Measurements from ENCODE around the gene CPSF4L.

The CPSF4L gene

DNA sequence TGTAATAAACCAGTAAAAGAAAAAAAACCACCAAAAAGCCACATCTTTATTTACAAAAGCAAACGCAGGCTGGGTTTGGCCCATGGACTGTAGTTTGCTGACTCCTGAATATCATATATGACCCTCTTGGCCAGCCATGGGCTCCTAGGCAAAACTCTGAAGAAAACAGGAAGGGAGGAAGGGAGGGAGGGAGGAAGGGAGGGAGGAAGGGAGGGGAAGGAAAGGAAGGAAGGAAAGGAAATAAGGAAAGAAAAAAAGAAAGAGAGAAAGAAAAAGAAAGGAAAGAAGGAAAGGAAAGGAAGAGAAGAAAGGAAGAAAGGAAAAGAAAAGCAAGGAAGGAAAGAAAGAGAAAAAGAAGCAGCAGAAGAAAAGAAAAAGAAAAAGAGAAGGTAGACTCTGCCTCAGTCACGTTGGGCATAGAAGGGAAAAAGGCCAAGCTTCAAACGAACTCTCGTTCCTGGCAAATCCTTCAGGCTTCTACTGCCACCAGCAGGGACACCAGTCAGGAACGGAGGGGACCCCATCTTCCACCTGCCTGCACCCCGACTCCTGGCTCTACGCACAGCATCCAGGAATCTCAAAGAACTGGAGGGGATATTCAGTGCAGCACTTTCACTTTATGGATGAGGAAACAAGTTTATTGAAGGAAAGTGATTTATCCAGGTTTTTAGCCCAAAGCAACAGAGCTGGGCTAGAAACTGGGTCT lies 28.0 kb upstream of the CPSF4L start:
- DNase-seq (ENCODE audit: low read depth in 2 of 2), result no peak

DNA sequence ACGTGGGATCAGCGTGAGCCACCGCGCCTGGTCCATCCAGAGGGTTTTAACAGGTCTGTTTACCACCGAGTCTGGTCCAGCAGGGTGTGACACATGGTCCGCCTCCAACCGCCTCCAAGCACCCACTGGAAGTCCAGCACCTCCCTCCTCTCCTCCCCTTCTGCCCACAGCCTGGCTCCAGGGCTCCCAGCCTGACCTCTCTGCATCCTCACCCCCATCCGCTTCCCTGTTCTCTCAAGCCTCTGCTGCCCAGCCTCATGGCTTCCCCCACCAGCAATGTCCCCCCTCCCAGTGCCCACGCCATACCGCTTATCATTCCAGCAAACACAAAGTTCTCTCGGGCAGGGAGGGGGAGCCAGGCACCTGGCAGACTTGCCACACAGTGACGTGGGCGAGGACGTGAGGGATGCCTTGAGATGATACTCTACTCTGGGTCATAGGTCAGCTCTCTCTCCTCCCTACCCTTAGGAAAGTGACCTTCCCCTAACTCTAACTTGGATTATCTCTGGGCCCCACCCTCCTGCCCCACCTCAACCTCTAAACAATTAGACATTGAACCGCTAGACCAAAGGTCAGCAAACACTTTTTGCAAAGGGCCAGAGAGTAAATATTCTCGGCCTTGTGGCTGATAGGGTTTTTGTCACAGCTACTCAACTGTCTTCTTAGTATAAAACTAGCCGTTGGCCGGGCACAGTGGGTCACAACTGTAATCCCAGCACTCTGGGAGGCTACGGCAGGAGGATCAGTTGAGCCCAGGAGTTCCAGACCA lies 27.0 kb upstream of the CPSF4L start:
- no peak for DNase-seq (ENCODE audit: low read depth in 2 of 2)

DNA sequence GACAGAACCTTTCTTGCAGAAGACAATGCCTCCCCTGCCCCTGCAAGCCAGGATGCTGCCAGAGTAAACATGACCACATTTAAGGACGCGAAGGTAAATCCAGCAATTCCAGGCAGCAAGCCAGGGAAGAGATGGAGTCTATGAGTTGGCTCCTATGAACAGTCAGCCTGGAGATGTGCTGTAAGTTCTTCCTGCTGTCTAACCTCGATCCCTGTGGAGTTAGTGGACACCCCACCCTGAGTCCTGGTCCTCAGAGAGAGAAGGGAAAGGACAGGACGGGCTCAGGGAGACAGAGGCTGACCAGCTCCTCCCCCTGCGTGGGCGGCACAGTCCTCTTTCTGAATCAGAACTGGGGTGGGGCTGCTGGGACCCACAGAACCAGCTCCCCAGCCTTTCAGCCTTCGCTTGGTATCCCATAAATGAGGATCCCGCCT lies 25.2 kb upstream of the CPSF4L start:
- DNase-seq (ENCODE audit: low read depth in 2 of 2), result no peak

DNA sequence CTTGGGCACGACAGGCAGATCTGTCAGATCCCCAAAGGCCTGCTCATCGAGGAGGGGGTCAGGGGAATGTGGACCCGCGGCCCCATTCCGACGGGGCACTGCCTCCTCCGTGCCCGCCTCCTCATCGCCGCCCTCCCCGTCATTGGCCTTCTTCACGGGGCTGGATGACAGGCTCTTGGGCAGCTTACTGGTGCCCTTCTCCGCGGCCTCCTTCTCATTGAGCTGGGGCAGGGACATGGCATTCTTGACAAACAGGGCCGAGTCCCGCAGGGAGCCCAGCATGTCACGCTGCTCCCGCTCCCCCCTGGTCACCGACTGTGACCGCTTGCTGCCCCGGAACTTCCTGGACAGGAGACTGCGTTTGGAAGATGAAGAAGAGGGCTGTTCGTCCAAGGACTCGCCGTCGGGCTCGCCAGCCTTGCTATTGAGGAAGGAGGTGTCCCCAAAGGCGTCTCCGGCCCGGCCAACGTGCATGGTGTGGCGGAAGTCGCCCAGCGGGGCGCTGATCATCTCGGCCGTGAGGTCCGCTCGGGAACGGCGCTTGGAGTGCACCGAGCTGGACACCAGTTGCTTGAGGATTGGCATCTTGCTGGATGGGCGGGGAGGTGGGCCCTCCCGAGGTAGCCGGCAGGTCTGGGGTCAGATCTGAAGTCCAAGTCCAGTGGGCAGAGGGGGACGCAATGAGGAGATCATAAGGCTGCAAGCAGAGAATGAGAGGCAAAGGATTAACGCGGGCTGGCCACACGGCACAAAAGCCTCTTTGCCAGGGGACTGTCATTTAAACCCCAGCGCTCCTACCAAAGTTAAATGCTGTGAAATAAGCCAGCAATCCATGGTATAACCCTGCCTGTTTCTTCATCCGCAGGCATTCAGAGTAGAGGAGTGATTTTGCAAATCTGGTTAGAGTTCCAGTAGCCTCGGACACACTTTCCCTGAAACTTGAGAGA lies 24.5 kb upstream of the CPSF4L start:
- no peak for DNase-seq (ENCODE audit: low read depth in 2 of 2)

- no peak for DNase-seq (ENCODE audit: low read depth in 2 of 2)
These were observed 23.9 kb upstream of the CPSF4L start for GRCh38 chr17:73285603-73285908.

- no peak for DNase-seq (ENCODE audit: low read depth in 2 of 2)
These were observed 23.4 kb upstream of the CPSF4L start for GRCh38 chr17:73284906-73285602.

DNA sequence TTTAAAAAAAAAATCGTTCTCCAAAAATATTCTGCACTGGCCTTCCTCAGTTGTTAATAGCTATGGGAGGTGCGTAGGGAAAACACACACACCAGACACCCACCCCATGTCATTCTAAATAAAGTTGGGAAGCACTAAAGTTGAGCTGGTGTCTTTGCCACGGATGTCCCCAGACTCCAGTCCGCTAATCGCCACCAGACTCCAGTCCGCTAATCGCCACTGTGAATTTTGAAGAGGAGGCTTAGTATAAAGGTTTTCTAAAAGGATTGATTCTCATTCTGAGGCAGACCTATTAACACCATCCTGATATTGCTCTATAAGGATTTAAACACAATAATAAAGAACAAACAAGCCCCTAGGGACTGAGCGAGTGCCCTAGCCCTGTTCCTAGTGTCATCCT lies 22.7 kb upstream of the CPSF4L start:
- DNase-seq (ENCODE audit: low read depth in 2 of 2), result no peak

- no peak for DNase-seq (ENCODE audit: low read depth in 2 of 2)
These were observed 22.2 kb upstream of the CPSF4L start for GRCh38 chr17:73283841-73284282.

DNA sequence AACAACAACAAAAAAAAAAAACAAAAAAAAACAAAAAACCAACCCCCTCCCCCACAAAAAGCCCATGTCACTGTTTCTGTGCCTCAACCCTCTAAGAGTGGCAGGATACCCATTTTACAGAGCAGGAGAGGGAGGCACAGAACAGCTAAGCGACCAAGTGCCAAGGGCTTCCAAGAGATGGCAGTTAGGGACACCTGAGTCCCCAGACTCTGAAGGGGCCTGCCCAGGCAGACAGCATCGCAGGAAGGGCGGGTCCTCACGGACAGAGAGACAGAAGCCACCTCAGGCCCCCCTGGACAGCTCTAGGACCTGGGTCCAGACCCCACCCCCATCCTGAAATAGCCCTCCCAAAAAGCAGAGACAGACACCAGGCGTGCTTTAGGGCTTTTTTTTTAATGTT lies 21.6 kb upstream of the CPSF4L start:
- no peak for DNase-seq (ENCODE audit: low read depth in 2 of 2)

- no peak for DNase-seq (ENCODE audit: low read depth in 2 of 2)
These were observed 20.9 kb upstream of the CPSF4L start for GRCh38 chr17:73282629-73283028.

GRCh38 chr17:73281928-73282327 lies 20.2 kb upstream of the CPSF4L start:
- no peak for DNase-seq (ENCODE audit: low read depth in 2 of 2)

DNA sequence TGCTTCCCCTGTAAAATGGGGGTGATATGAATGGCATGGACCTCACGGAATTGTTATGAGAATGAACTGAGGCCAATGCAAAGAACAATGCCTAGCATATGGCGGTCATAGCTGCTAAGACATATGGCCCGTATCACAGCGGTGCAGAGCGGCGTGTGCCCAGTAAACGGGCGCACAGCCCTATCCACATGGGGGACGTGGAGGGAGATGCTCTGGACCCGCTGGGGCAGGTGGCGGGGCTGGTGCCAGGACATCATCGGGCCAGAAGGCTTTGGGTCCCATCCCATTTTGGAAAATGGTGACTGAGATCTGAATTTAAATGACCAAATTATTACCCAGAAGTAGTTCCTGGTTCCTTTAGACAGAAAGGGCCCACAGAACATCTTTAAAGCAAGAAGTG lies 18.5 kb upstream of the CPSF4L start:
- no peak for DNase-seq (ENCODE audit: low read depth in 2 of 2)

GRCh38 chr17:73279704-73280103 lies 18.0 kb upstream of the CPSF4L start:
- no peak for DNase-seq (ENCODE audit: low read depth in 2 of 2)

DNA sequence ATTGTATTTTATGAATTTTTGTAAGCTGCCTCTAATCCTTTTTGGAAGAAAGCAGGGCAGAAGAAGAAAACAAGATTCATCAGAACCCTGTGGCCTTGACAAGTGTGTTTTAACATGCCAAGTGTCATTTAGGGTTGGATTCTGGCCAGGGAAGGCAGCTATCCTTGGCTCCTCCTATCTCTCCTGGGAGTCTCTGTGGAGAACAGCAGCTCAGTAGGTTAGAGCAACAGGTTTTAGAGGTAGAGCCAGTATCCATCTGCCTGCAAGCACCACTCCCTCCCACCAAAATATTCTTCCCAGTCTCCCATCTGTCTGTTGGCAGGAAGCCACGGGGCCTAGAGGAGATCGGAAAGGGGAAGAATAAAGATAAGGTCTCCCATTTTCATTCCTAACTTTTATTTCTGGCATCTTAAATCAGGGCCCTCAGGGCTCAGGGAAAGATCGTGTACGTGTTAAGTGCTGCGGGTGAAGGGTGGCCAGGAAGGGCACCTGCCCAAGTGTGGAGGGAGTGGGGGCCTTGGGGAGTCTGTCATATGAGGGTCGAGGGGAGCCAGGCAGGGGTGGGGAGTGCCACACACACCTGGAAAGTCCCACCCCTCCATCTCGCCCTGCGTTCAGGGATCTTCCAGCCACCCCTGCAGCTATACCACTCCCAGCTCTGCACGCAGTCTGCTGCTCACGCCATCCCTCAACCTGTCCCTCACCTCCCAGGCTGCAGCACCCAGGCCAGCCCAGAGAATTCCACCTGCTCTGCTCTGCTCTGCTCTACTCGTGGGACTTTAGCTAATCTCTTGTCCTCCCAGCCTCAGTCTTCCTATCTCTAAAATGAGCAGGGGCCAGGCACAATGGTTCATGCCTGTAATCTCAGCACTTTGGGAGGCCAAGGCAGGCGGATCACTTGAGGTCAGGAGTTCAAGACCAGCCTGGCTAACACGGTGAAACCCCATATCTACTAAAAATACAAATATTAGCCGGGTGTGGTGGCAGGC lies 17.1 kb upstream of the CPSF4L start:
- DNase-seq (ENCODE audit: low read depth in 2 of 2), result no peak

DNA sequence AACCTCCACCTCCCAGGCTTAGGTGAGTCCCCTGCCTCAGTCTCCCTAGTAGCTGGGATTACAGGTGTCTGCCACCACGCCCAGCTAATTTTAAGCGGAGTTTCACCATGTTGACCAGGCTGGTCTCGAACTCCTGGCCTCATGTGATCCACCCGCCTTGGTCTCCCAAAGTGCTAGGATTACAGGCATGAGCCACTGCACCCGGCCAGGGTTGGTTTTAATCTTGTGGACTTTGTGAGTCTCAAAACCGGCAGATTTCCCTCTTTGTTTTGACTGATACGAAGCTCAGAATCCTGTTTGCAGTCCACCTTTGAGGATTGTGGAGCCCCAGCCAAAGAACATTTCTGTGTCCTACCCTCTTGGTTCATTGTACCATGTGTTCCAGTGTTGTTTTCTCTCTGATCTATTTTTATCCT lies 16.4 kb upstream of the CPSF4L start:
- DNase-seq (ENCODE audit: low read depth in 2 of 2), result no peak

DNA sequence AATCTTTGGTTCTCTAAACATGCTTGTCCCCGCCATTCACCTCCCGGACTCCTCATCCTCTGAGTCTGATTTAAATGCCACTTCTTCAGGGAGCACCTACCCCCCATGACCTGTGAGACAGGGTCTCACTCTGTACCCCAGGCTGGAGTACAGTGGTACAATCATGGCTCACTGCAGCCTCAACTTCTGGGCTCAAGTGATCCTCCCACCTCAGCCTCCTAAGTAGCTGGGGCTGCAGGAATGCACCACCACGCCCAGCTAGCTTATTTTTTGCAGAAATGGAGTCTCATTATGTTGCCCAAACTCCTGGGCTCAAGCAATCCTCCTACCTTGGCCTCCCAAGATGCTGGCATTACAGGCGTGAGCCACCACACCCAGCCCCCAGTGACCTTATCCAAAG lies 12.8 kb upstream of the CPSF4L start:
- no peak for DNase-seq (ENCODE audit: low read depth in 2 of 2)

- DNase-seq (ENCODE audit: low read depth in 2 of 2), result no peak
These were observed 11.2 kb upstream of the CPSF4L start for GRCh38 chr17:73272906-73273218.

DNA sequence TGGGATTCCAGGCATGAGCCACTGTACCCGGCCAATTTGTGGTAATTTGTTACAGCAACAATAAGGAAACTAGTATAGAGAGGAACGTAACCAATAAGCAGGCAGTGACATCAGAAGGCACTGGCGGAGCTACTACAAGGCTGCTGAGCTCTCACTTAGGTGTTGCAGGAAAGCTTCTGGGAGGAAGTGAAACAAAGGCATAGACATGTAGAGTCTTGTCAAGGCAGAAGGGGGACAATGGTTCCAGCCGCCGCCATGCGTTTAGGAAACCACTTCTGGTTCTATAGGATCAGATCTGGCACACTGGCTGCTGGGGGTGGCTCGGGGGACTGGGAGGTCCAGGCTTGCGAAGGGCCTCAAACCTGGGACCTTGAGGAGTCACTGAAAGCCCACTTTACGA lies 9.4 kb upstream of the CPSF4L start:
- DNase-seq (ENCODE audit: low read depth in 2 of 2), result no peak

- DNase-seq (ENCODE audit: low read depth in 2 of 2), result no peak
These were observed 8.1 kb upstream of the CPSF4L start for GRCh38 chr17:73269791-73270190.

- DNase-seq (ENCODE audit: low read depth in 2 of 2), result no peak
These were observed 7.6 kb upstream of the CPSF4L start for GRCh38 chr17:73269329-73269615.

Data from stimulated activated CD8-positive, alpha-beta memory T cell treated with anti-CD3 and anti-CD28 coated beads, Interleukin-15, amount 100 ng/mL, for 48 hours (primary cell).